H1 (cell line): Measurements from ENCODE around the gene THADA. TPM values are rescaled to one million over a fixed set of nuclear protein-coding genes. Genes with fewer than 3 reads are reported as not detected.

ENCODE experiments used
- CTCF ChIA-PET: fragments of 300-600 bp; sonication (Branson Sonifier 250); formaldehyde crosslinking; loops from one replicate; lab custom pipeline; 2021; ENCODE audit not compliant: partially characterized antibody; lab: Charles Lee
- POLR2A ChIA-PET: fragments of 300-600 bp; sonication (Branson Sonifier 250); formaldehyde crosslinking; loops from one replicate; lab custom pipeline; 2021; ENCODE audit warnings: inconsistent platforms; ENCODE audit not compliant: partially characterized antibody; lab: Charles Lee
- DNase-seq, 2 experiments: peaks; one replicate each; pipeline versions ENCODE4 v3.0.0 to v3.0.0-alpha.2; 2010 to 2022; ENCODE audit warnings: low spot score in 2 of 2, low read depth in 1 of 2, mixed read lengths in 1 of 2
- FAIRE-seq: peaks from 2 replicates; lab custom pipeline; 2011; peaks lifted over from hg19 to GRCh38; lab: Jason Lieb, UNC
- H2AFZ ChIP-seq: 2 replicates; pipeline ENCODE4 v1.8.1; 2012; ENCODE audit warnings: low read length, inconsistent platforms
- H2AK5ac ChIP-seq: 2 replicates; pipeline ENCODE4 v1.6.1; 2013; ENCODE audit warnings: low read depth, low read length
- H2BK120ac ChIP-seq: replicated peaks from 2 replicates; pipeline ENCODE3; 2013; ENCODE audit warnings: low read depth, low read length, inconsistent platforms
- H2BK12ac ChIP-seq: 2 replicates; pipeline ENCODE4 v1.6.1; 2013; ENCODE audit warnings: low read depth, low read length
- H2BK15ac ChIP-seq: 2 replicates; pipeline ENCODE4 v1.6.1; 2013; ENCODE audit warnings: low read length
- H2BK20ac ChIP-seq: 2 replicates; pipeline ENCODE4 v1.6.1; 2013; ENCODE audit warnings: low read length
- H2BK5ac ChIP-seq: 2 replicates; pipeline ENCODE4 v1.6.1; 2013; ENCODE audit warnings: low read depth, low read length
- H3K14ac ChIP-seq: 2 replicates; pipeline ENCODE4 v1.6.1; 2013; ENCODE audit warnings: inconsistent platforms; ENCODE audit not compliant: insufficient read length
- H3K18ac ChIP-seq: 2 replicates; pipeline ENCODE4 v1.6.1; 2013; ENCODE audit warnings: low read length; ENCODE audit errors: extremely low read depth
- H3K23ac ChIP-seq: 2 replicates; pipeline ENCODE4 v1.6.1; 2013; ENCODE audit warnings: inconsistent platforms; ENCODE audit not compliant: insufficient read length
- H3K23me2 ChIP-seq: 2 replicates; pipeline ENCODE4 v1.6.1; 2013; ENCODE audit warnings: low read depth, low read length
- H3K27ac ChIP-seq: 2 replicates; pipeline ENCODE4 v1.6.1; 2011; ENCODE audit warnings: low read depth, low read length, inconsistent platforms
- H3K27me3 ChIP-seq, 4 experiments: replicated peaks in 1 of 4; 1 replicate in 1 of 4; 2 replicates in 3 of 4; pipeline versions ENCODE4 v1.6.1 to v1.8.1; 2011 to 2013; ENCODE audit warnings: low read length in 3 of 4, mild to moderate bottlenecking in 3 of 4, inconsistent platforms in 2 of 4, mixed read lengths in 2 of 4, moderate library complexity in 1 of 4; ENCODE audit not compliant: control insufficient read depth in 3 of 4, insufficient read depth in 3 of 4; ENCODE audit errors: extremely low read depth in 1 of 4
- H3K36me3 ChIP-seq, 4 experiments: 2 replicates each; pipeline versions ENCODE4 v1.6.1 to v1.8.1; 2011 to 2013; ENCODE audit warnings: mild to moderate bottlenecking in 4 of 4, low read length in 3 of 4, moderate library complexity in 2 of 4, control low read depth in 1 of 4, inconsistent platforms in 1 of 4; ENCODE audit not compliant: insufficient read depth in 4 of 4, control insufficient read depth in 2 of 4
- H3K4ac ChIP-seq: replicated peaks from 2 replicates; pipeline ENCODE3; 2013; ENCODE audit warnings: low read length, low read depth, mixed read lengths, inconsistent platforms; ENCODE audit not compliant: insufficient read length
- H3K4me1 ChIP-seq, 4 experiments: replicated peaks in 1 of 4; 1 replicate in 1 of 4; 2 replicates in 3 of 4; pipeline versions ENCODE4 v1.6.1 to v1.8.1; 2011 to 2013; ENCODE audit warnings: low read length in 3 of 4, inconsistent platforms in 2 of 4, mixed read lengths in 1 of 4; ENCODE audit not compliant: insufficient read depth in 4 of 4, control insufficient read depth in 3 of 4
- H3K4me2 ChIP-seq, 2 experiments: 2 replicates each; pipeline versions ENCODE4 v1.6.1 to v1.8.1; 2011 to 2013; ENCODE audit warnings: low read depth in 2 of 2, low read length in 2 of 2, control low read depth in 1 of 2, inconsistent platforms in 1 of 2, mild to moderate bottlenecking in 1 of 2; ENCODE audit not compliant: insufficient read depth in 1 of 2
- H3K4me3 ChIP-seq, 4 experiments: fragments of 200-600, 300-600 bp in 1 of 4; sonication (generic), shearing (Covaris generic), sonication (Bioruptor Twin) in 1 of 4; 2 replicates each; pipeline versions ENCODE4 v1.5.1 to v1.8.1; 2011 to 2016; ENCODE audit warnings: low read length in 4 of 4, low read depth in 3 of 4, control low read depth in 2 of 4, inconsistent platforms in 2 of 4, mild to moderate bottlenecking in 2 of 4, mixed read lengths in 1 of 4, moderate library complexity in 1 of 4; ENCODE audit not compliant: insufficient read depth in 2 of 4; ENCODE audit errors: extremely low read depth in 1 of 4
- H3K56ac ChIP-seq: replicated peaks from 2 replicates; pipeline ENCODE3; 2013; ENCODE audit warnings: low read depth, mild to moderate bottlenecking, mixed read lengths, low read length, inconsistent platforms; ENCODE audit not compliant: insufficient read length
- H3K79me1 ChIP-seq: 2 replicates; pipeline ENCODE4 v1.6.1; 2013; ENCODE audit warnings: low read depth, low read length, control low read depth
- H3K79me2 ChIP-seq, 2 experiments: 2 replicates each; pipeline versions ENCODE4 v1.6.1 to v1.8.1; 2012 to 2013; ENCODE audit warnings: low read length in 2 of 2, mild to moderate bottlenecking in 2 of 2, inconsistent platforms in 1 of 2; ENCODE audit not compliant: insufficient read depth in 2 of 2, control insufficient read depth in 1 of 2
- H3K9ac ChIP-seq, 4 experiments: replicated peaks in 1 of 4; 1 replicate in 1 of 4; 2 replicates in 3 of 4; pipeline versions ENCODE4 v1.6.1 to v1.8.1; 2011 to 2013; ENCODE audit warnings: low read depth in 3 of 4, low read length in 3 of 4, control low read depth in 2 of 4, mild to moderate bottlenecking in 2 of 4, moderate library complexity in 2 of 4, inconsistent platforms in 1 of 4; ENCODE audit errors: extremely low read depth in 1 of 4
- H3K9me3 ChIP-seq, 2 experiments: 2 replicates each; pipeline versions ENCODE4 v1.6.1 to v1.8.1; 2012 to 2013; ENCODE audit warnings: mild to moderate bottlenecking in 2 of 2, moderate library complexity in 2 of 2, control low read depth in 1 of 2, inconsistent platforms in 1 of 2, low read depth in 1 of 2, low read length in 1 of 2, mixed read lengths in 1 of 2; ENCODE audit not compliant: insufficient read depth in 2 of 2
- H4K20me1 ChIP-seq, 2 experiments: replicated peaks in 1 of 2; 2 replicates each; pipeline versions ENCODE3 to v1.8.1; 2011 to 2013; ENCODE audit warnings: inconsistent platforms in 2 of 2, low read length in 2 of 2, mild to moderate bottlenecking in 1 of 2; ENCODE audit not compliant: insufficient read depth in 2 of 2, control insufficient read depth in 1 of 2
- H4K5ac ChIP-seq: 2 replicates; pipeline ENCODE4 v1.6.1; 2013; ENCODE audit warnings: low read length, low read depth, mixed read lengths, inconsistent platforms; ENCODE audit not compliant: insufficient read length
- H4K8ac ChIP-seq: 2 replicates; pipeline ENCODE4 v1.8.0; 2013; ENCODE audit warnings: mild to moderate bottlenecking, moderate library complexity, low read length, inconsistent platforms; ENCODE audit not compliant: insufficient read depth; ENCODE audit errors: extremely low read depth
- H4K91ac ChIP-seq: replicated peaks from 2 replicates; pipeline ENCODE3; 2013; ENCODE audit warnings: low read length, mixed read lengths, inconsistent platforms; ENCODE audit not compliant: insufficient read length
- ATF2 ChIP-seq: IDR thresholded peaks from 2 replicates; pipeline ENCODE4 v1.6.1; 2012; ENCODE audit warnings: low read length, inconsistent platforms
- BCL11A ChIP-seq, 2 experiments: IDR thresholded peaks; one replicate each; pipeline ENCODE4 v1.6.1; 2011; ENCODE audit warnings: low read depth in 2 of 2, low read length in 2 of 2, mild to moderate bottlenecking in 2 of 2
- CTBP2 ChIP-seq: IDR thresholded peaks from 2 replicates; pipeline ENCODE4 v1.7.0; 2011; ENCODE audit warnings: borderline replicate concordance, mild to moderate bottlenecking, moderate library complexity, mixed read lengths, low read length; ENCODE audit not compliant: insufficient read depth, insufficient read length
- EP300 ChIP-seq, 2 experiments: IDR thresholded peaks; 1 replicate in 1 of 2; 2 replicates in 1 of 2; pipeline ENCODE4 v1.6.1; 2011 to 2012; ENCODE audit warnings: low read depth in 2 of 2, low read length in 2 of 2, mild to moderate bottlenecking in 2 of 2, borderline replicate concordance in 1 of 2, inconsistent platforms in 1 of 2, moderate library complexity in 1 of 2
- EZH2 ChIP-seq: fragments of 200-600 bp; sonication (generic); IDR thresholded peaks from 2 replicates; pipeline ENCODE4 v1.7.1; 2012; ENCODE audit warnings: low read depth, mild to moderate bottlenecking, moderate library complexity, low read length, inconsistent platforms; ENCODE audit not compliant: severe bottlenecking
- KDM1A ChIP-seq: fragments of 200-600, 300-600 bp; sonication (generic); IDR thresholded peaks from 2 replicates; pipeline ENCODE4 v1.7.1; 2016; ENCODE audit warnings: mild to moderate bottlenecking, low read length, borderline replicate concordance
- KDM4A ChIP-seq: IDR thresholded peaks from one replicate; pipeline ENCODE4 v1.7.1; 2012; ENCODE audit warnings: low read depth, mild to moderate bottlenecking, moderate library complexity, low read length, inconsistent platforms; ENCODE audit not compliant: severe bottlenecking
- NRF1 ChIP-seq: IDR thresholded peaks from 2 replicates; pipeline ENCODE4 v1.6.1; 2011; ENCODE audit warnings: mild to moderate bottlenecking, low read depth, low read length, improper control_type of control experiment
- PHF8 ChIP-seq: fragments of 200-600 bp; sonication (generic); conservative IDR thresholded peaks from 2 replicates; pipeline ENCODE4 v1.7.1; 2012; ENCODE audit warnings: low read depth, mild to moderate bottlenecking, inconsistent platforms, low read length, moderate library complexity
- RXRA ChIP-seq: IDR thresholded peaks from 2 replicates; pipeline ENCODE4 v1.6.1; 2011; ENCODE audit warnings: low read depth, mild to moderate bottlenecking, low read length, moderate library complexity; ENCODE audit not compliant: insufficient read depth
- SIX5 ChIP-seq: IDR thresholded peaks from 2 replicates; pipeline ENCODE4 v1.6.1; 2011; ENCODE audit warnings: mild to moderate bottlenecking, low read depth, low read length
- WGBS, 2 experiments: shearing (Covaris generic) in 1 of 2; methylation state at CpG; one replicate each; pipeline versions ENCODE4 v1.1.6 to v1.1.7; 2013 to 2015; ENCODE audit warnings: low lambda C conversion rate in 2 of 2, mixed read lengths in 2 of 2, inconsistent platforms in 1 of 2, low coverage in 1 of 2, missing lambda C conversion rate in 1 of 2; ENCODE audit not compliant: insufficient replicate concordance in 2 of 2, insufficient coverage in 1 of 2, insufficient read length in 1 of 2; ENCODE audit errors: extremely low coverage in 1 of 2, missing lambda C conversion rate in 1 of 2; 5-methylcytosine and 5-hydroxymethylcytosine counted together
- polyA plus RNA-seq, 7 experiments: library from polyadenylated mRNA; depleted of rRNA in 3 of 7; stranded (reverse) in 5 of 7; unstranded in 2 of 7; fragments of >200 nt in 5 of 7; fragments of 200-250 nt in 2 of 7; gene quantifications; 1 replicate in 5 of 7; 2 replicates in 1 of 7; 4 replicates in 1 of 7; pipeline versions ENCODE4 v1.2.1 to v1.2.3, GENCODE V29; 2011 to 2013; ENCODE audit warnings: missing spikeins in 2 of 7, mixed read lengths in 2 of 7
- total RNA-seq: library from RNA; stranded (reverse); fragmentation: NEBNext Ultra II Directional; extraction: Animal tissue kit (Norgen Biotek cat#: 25700); gene quantifications from 2 replicates; pipeline ENCODE4 v1.2.1, GENCODE V29; 2021

THADA gene
- total and polyA plus RNA-seq, 2 of the 8 experiments (the other 6 are each of a cell fraction or from before 2014, with no cell fraction given) = 22.4 to 26.8 TPM

GRCh38 chr2:43622931-43623451, 27.2 kb upstream of the THADA start:
- no peak overlapping the region for H2BK12ac ChIP-seq
- no peaks in the 10 kb centered on the region for H3K36me3 ChIP-seq
- H3K23ac ChIP-seq = no peak overlapping the region
- H3K18ac ChIP-seq = no peak overlapping the region
- no peak overlapping the region for H4K91ac ChIP-seq
- no peaks in the 10 kb centered on the region for H3K4me1 ChIP-seq
- no peak overlapping the region for H2AK5ac ChIP-seq
- H3K79me1 ChIP-seq = no peaks in the 10 kb centered on the region
- H3K4me3 ChIP-seq = no peak overlapping the region
- H3K27me3 ChIP-seq = no peaks in the 10 kb centered on the region
- ChIA-PET POLR2A (no interaction called here), CTCF (interaction anchor here (1.5 to 1.8 kb wide), 2 partner anchors 11 to 14 kb away, joined by 3 to 4 read pairs; no protein-coding TSS in a partner anchor)
- FAIRE-seq = no peak
- H4K8ac ChIP-seq = no peak overlapping the region
- no peak overlapping the region for H2BK20ac ChIP-seq
- DNase-seq = no peak
- H4K5ac ChIP-seq = no peak overlapping the region
- H2BK5ac ChIP-seq = no peak overlapping the region
- H3K4ac ChIP-seq = no peak overlapping the region
- no peak overlapping the region for H3K9ac ChIP-seq
- no peak overlapping the region for H3K56ac ChIP-seq
- no peaks in the 10 kb centered on the region for H3K79me2 ChIP-seq
- H2BK15ac ChIP-seq = no peak overlapping the region
- H3K4me2 ChIP-seq = no peak overlapping the region
- H3K9me3 ChIP-seq = no peaks in the 10 kb centered on the region
- H2BK120ac ChIP-seq = no peak overlapping the region
- H4K20me1 ChIP-seq = no peaks in the 10 kb centered on the region
- H2AFZ ChIP-seq = peak overlapping the region; percentile 49; the same call in 1 of the 2 replicates
- H3K23me2 ChIP-seq = no peaks in the 10 kb centered on the region
- no peak overlapping the region for H3K27ac ChIP-seq
- H3K14ac ChIP-seq = no peak overlapping the region
- WGBS, 2 experiments = 93% methylated on average over 6 of the region's 6 CpGs; no CpG with 5 or more reads in 1 of the 2 experiments
- TF ChIP-seq KDM1A = no peak
- no peak for TF ChIP-seq KDM4A
- no peak for TF ChIP-seq ATF2
- TF ChIP-seq RXRA = no peak
- TF ChIP-seq PHF8 = no peak
- TF ChIP-seq EZH2 = no peak
- TF ChIP-seq NRF1 = no peak
- no peak for TF ChIP-seq CTBP2
- TF ChIP-seq SIX5 = no peak
- no peak for TF ChIP-seq BCL11A (IDR thresholded peaks at IDR 0.05; ENCODE audit: low read depth in 2 of 2, low read length in 2 of 2)
- TF ChIP-seq EP300 (IDR thresholded peaks at IDR 0.05; ENCODE audit: borderline replicate concordance in 1 of 2, low read depth in 2 of 2, low read length in 2 of 2) = no peak
